ENCODE data around the gene RPL37A.

The RPL37A gene

GRCh38 chr2:216546241-216546640 lies 47.6 kb downstream of the RPL37A start:
- no peaks in the 10 kb centered on the region for H3K79me2 ChIP-seq (ENCODE audit: insufficient read depth, low read length)
- H3K27me3 ChIP-seq (ENCODE audit: low read length): no peaks in the 10 kb centered on the region
- no peak overlapping the region for H2AFZ ChIP-seq (ENCODE audit: low read depth, low read length, severe bottlenecking)
- TF ChIP-seq CTCF (IDR thresholded peaks at IDR 0.05; ENCODE audit: insufficient read depth, low read length, poor library complexity, severe bottlenecking) (no peak), EZH2phosphoT487 (conservative IDR thresholded peaks at IDR 0.05; ENCODE audit: low read length) (no peak)
- no peak overlapping the region for H3K9ac ChIP-seq (ENCODE audit: low read length)
- H3K36me3 ChIP-seq (ENCODE audit: low read length): no peaks in the 10 kb centered on the region
- no peaks in the 10 kb centered on the region for H3K9me2 ChIP-seq (replicated peaks; ENCODE audit: insufficient read depth, low read length)
- H3F3A ChIP-seq (ENCODE audit: insufficient read depth): no peaks in the 10 kb centered on the region
- H3K9me3 ChIP-seq (ENCODE audit: insufficient read depth, low read length): no peaks in the 10 kb centered on the region
- no peak overlapping the region for H3K4me3 ChIP-seq (ENCODE audit: insufficient read depth, low read length, poor library complexity, severe bottlenecking)
- H3K4me2 ChIP-seq (ENCODE audit: low read depth, low read length, poor library complexity, severe bottlenecking): no peak overlapping the region
- no peaks in the 10 kb centered on the region for H4K20me1 ChIP-seq (ENCODE audit: low read depth, low read length)
- H3K27ac ChIP-seq (ENCODE audit: low read depth, low read length): no peak overlapping the region

GRCh38 chr2:216546641-216547403 lies 48.2 kb downstream of the RPL37A start:
- no peak overlapping the region for H3K27ac ChIP-seq (ENCODE audit: low read depth, low read length)
- H3K4me2 ChIP-seq (ENCODE audit: low read depth, low read length, poor library complexity, severe bottlenecking): no peak overlapping the region
- H4K20me1 ChIP-seq (ENCODE audit: low read depth, low read length): no peaks in the 10 kb centered on the region
- H3K4me3 ChIP-seq (ENCODE audit: insufficient read depth, low read length, poor library complexity, severe bottlenecking): no peak overlapping the region
- no peak overlapping the region for H3K9ac ChIP-seq (ENCODE audit: low read length)
- no peaks in the 10 kb centered on the region for H3K27me3 ChIP-seq (ENCODE audit: low read length)
- H3F3A ChIP-seq (ENCODE audit: insufficient read depth): no peaks in the 10 kb centered on the region
- no peaks in the 10 kb centered on the region for H3K9me3 ChIP-seq (ENCODE audit: insufficient read depth, low read length)
- no peaks in the 10 kb centered on the region for H3K79me2 ChIP-seq (ENCODE audit: insufficient read depth, low read length)
- H3K36me3 ChIP-seq (ENCODE audit: low read length): no peaks in the 10 kb centered on the region
- H2AFZ ChIP-seq (ENCODE audit: low read depth, low read length, severe bottlenecking): no peak overlapping the region
- no peak for TF ChIP-seq CTCF (IDR thresholded peaks at IDR 0.05; ENCODE audit: insufficient read depth, low read length, poor library complexity, severe bottlenecking)
- no peak for TF ChIP-seq EZH2phosphoT487 (conservative IDR thresholded peaks at IDR 0.05; ENCODE audit: low read length)
- no peaks in the 10 kb centered on the region for H3K9me2 ChIP-seq (replicated peaks; ENCODE audit: insufficient read depth, low read length)

GRCh38 chr2:216548901-216549331 lies 50.3 kb downstream of the RPL37A start:
- TF ChIP-seq CTCF (IDR thresholded peaks at IDR 0.05; ENCODE audit: insufficient read depth, low read length, poor library complexity, severe bottlenecking): no peak
- TF ChIP-seq EZH2phosphoT487 (conservative IDR thresholded peaks at IDR 0.05; ENCODE audit: low read length): no peak
- H3F3A ChIP-seq (ENCODE audit: insufficient read depth): no peaks in the 10 kb centered on the region
- H3K9me3 ChIP-seq (ENCODE audit: insufficient read depth, low read length): no peaks in the 10 kb centered on the region
- no peak overlapping the region for H2AFZ ChIP-seq (ENCODE audit: low read depth, low read length, severe bottlenecking)
- H3K79me2 ChIP-seq (ENCODE audit: insufficient read depth, low read length): no peaks in the 10 kb centered on the region
- H4K20me1 ChIP-seq (ENCODE audit: low read depth, low read length): no peaks in the 10 kb centered on the region
- H3K9ac ChIP-seq (ENCODE audit: low read length): no peak overlapping the region
- no peak overlapping the region for H3K27ac ChIP-seq (ENCODE audit: low read depth, low read length)
- H3K9me2 ChIP-seq (replicated peaks; ENCODE audit: insufficient read depth, low read length): no peaks in the 10 kb centered on the region
- H3K4me3 ChIP-seq (ENCODE audit: insufficient read depth, low read length, poor library complexity, severe bottlenecking): no peak overlapping the region
- no peak overlapping the region for H3K4me2 ChIP-seq (ENCODE audit: low read depth, low read length, poor library complexity, severe bottlenecking)
- H3K36me3 ChIP-seq (ENCODE audit: low read length): no peaks in the 10 kb centered on the region
- H3K27me3 ChIP-seq (ENCODE audit: low read length): no peaks in the 10 kb centered on the region
